AG09319 (cell line): ENCODE results near the gene TNPO2.
"Not testable (repeated sequence)": the region's sequence is repeated elsewhere in the genome, so short reads cannot be mapped to it uniquely, and the experiment has no call there.

ENCODE experiments used
- DNase-seq: peaks from one replicate; pipeline ENCODE4 v3.0.0-alpha.2; 2010; ENCODE audit warnings: low read depth; ENCODE audit errors: extremely low read depth
- CTCF ChIP-seq: IDR thresholded peaks from 2 replicates; pipeline ENCODE4 v1.5.1; 2011; ENCODE audit warnings: low read depth, mild to moderate bottlenecking, inconsistent platforms, low read length, moderate library complexity

The TNPO2 gene

GRCh38 chr19:12715929-12716328, 7.8 kb downstream of the TNPO2 start:
- DNase-seq: no peak
- no peak for TF ChIP-seq CTCF

GRCh38 chr19:12715102-12715501, 8.6 kb downstream of the TNPO2 start:
- TF ChIP-seq CTCF: no peak
- DNase-seq: no peak

- DNase-seq: not testable (repeated sequence)
Observed at GRCh38 chr19:12713304-12713703, 10.4 kb downstream of the TNPO2 start.

- not testable (repeated sequence) for DNase-seq
Observed at GRCh38 chr19:12712077-12712476, 11.7 kb downstream of the TNPO2 start.

- DNase-seq: no peak
- TF ChIP-seq CTCF: no peak
Observed at GRCh38 chr19:12711187-12711586, 12.5 kb downstream of the TNPO2 start.

GRCh38 chr19:12708641-12709040, 15.1 kb downstream of the TNPO2 start:
- no peak for DNase-seq
- no peak for TF ChIP-seq CTCF

- DNase-seq: no peak
- no peak for TF ChIP-seq CTCF
Observed at GRCh38 chr19:12706332-12706718, 17.4 kb downstream of the TNPO2 start.

- no peak for TF ChIP-seq CTCF
- DNase-seq: no peak
Observed at GRCh38 chr19:12705654-12706331, 17.9 kb downstream of the TNPO2 start.
